Measurements from ENCODE around the gene MED15.

Gene MED15

DNA sequence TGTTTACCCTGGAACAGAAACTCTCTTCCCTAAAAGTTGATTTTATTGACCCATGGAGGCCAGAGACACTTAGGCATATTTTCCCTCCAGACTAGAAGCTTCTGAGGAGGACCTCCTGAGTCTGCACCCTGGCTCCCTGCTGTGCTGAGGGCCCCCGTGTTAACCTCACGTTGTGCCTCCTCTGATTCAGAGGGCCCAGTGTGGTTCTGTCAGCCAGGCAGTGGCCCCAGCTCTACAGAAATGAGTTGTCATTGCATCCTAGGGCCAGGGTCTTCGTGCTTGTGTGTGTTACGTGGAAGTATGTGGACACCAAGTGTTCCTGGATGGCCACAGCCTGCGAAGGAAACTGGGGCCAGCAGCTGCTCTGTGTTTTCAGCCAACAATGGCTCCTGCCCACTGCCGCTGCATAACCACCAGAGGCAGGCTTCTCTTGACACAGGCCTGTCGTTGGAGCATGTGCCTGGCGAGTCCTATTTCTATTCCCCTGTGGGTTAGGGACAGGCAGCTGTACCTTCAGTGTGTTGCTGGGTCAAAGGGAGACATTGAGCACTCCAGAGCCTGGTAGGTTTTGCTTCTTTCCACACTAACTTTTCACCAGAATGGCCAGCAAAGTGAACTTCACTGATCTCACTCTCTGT is 44.5 kb downstream of the MED15 start:
- no peak for DNase-seq (ENCODE audit: low spot score)

DNA sequence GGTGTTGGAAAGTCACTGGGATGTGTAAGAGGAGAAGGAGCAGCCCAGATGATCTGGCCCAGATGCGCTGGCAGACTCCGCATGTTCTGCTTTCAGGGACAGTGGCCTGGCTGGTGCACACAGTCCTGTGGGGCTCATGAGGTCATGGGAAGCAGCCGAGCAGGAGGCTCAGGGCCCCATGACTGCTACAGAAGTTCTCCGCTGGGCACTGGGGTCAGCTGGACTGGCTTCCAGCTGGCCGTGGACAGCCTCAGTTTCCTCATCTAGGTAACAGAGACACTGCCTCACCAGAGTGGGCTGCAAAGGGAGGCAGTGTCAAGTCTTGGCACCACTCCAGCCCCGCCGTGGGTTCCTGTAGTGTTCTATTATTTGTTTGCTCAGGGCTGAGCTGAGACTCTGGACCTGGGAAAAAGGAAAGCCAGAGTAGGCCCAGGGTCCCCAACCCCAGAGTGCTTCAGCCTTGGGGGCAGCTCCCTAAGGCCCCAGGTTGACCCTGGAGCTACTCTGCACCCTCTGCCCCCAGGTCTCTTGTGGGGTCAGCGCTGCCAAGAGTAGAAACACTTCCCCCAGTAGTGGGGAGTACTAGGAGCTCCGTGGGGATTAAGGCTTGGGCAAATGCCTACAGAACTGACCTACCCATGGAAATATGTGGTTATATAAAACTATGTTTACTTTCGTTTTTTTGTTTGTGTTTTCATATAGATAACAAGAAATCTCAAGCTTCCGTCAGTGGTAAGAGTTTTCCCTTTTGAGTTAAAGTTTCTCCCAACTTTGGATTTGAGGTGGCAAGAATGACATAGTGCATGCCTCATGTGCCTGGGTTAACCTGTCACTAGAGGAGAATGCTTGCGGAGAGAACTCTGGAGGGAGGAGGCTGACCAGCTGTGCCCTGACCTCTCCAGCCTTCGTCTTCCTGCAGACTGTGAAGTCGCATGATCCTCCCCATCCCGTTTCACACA is 45.3 kb downstream of the MED15 start:
- no peak for DNase-seq (ENCODE audit: low spot score)

DNA sequence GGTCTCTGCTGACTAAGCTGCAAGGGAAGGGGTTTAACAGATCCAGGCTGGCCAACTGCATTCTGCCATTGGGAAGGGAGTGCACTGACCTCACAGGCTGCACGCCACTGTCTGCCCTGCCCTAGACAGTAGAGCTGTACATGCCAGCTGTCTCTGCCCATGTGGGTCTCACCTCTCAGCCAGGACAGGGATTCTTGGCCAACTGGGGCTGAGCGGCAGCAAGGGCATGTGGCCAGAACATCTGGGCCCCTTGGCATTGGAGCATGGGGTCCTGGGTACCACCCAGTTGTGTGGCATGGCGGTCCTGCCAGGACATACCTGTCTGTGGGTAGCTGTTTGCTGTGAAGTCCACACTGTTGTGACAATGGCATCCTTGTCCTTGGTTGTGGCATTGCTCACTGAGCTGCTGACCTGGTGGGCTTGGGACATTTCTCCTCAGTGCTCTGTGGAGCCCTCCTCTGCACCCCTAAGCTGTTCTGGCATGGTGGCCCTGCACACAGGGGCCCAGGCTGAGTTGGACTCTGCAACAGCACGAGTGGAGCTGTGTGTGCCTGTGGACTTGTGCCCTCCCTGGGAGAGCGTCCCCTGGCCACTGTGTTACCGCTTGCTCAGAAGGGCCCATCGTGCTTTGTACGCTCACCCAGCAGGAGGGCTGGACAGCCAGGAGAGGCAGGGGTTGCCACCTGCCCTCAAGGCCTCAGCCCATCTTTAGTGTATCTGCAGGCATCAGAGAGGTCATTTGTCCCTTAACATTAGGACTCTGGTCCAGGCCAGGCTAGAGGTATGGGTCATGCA is 46.7 kb downstream of the MED15 start:
- DNase-seq (ENCODE audit: low spot score): no peak

DNA sequence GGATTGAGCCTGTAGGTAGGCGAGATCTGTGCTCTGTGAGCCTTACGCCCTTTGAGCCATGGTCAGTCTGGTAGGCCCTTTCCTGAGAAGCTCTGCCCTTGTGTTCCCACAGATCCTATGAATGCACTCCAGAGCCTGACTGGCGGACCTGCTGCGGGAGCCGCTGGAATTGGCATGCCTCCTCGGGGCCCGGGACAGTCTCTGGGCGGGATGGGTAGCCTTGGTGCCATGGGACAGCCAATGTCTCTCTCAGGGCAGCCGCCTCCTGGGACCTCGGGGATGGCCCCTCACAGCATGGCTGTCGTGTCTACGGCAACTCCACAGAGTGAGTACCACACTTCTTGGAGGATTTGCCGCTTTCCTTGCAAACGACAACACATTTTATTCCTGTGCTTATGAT is 47.4 kb downstream of the MED15 start:
- no peak for DNase-seq (ENCODE audit: low spot score)

DNA sequence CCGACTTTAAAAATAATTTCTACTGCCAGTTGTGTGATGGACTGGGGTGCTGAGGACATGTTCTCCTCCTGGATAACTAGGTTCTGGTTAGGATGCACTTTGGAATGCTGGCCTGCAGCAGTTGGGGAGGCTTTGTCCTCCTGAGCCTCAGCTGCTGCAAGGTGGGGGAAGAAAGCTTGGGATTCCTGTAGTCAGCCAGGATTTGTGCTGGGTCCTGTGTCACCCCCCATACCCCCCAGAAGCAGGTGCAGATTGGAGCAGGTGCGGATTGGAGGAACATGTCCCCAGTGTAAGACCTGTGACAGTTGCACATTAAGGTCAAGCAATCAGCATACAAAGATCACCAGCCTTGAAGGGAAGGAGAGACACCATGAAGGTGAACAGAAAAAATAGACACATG is 51.1 kb downstream of the MED15 start:
- DNase-seq (ENCODE audit: low spot score): no peak

DNA sequence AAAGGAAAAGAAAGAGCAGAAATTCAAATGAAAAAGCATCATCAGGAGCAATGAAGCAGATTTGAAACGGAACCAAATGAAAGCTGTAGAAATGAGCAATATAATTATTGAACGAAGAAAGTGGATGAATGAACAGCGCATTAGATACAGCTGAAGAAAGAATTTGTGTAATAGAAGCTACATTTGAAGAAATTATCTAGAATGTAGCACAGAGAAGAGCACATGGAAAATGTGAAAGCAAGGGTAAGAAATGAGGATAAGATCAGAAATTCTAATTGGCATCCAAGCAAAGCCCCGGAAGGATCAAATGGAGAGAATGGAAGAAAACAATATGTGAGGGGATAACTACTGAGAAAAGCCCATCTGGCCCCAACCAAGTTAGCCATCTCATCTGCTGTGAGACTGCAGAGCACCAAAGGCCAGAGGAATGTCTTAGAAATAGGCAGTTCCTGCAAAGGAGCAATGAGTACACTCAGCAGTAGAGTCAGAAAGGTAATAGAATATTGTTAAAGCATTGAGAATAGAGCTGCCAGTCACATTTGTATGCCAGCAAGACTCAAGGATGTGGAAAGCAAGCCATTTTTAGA is 51.9 kb downstream of the MED15 start:
- no peak for DNase-seq (ENCODE audit: low spot score)

DNA sequence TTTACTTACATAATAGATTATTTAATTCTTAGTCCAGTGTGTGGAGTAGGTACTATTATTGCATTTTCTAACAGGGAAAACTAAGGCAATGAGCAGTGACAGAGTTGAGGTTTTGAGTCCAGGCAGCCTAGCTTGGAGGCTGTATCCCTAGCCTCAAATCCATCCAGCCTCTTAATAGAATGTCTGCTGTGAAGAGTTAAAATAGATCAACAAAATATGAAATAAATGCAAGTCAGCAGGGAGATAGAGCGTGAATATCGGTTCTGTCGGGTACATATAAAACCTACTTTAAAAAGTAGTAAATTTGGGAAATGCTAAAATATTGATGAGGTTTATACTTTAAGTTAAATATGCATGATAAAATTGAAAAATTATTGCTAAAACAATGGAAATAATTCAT is 53.3 kb downstream of the MED15 start:
- DNase-seq (ENCODE audit: low spot score): no peak

DNA sequence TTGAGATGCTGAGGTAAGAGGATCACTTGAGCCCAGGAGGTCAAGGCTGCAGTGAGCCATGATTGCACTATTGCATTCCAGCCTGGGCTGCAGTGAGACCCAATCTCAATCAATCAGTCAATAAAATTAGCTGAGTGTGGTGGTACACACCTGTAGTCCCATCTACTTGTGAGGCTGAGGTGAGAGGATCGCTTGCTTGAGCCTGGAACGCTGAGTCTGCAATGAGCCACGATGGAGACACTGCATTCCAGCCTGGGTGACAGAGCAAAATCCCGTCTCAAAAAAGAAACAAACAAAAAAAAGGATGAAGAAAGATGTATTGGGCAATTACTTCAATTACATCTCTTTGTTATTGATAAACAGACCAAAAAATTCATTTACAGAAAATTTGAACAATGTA is 54.5 kb downstream of the MED15 start:
- DNase-seq (ENCODE audit: low spot score): no peak

DNA sequence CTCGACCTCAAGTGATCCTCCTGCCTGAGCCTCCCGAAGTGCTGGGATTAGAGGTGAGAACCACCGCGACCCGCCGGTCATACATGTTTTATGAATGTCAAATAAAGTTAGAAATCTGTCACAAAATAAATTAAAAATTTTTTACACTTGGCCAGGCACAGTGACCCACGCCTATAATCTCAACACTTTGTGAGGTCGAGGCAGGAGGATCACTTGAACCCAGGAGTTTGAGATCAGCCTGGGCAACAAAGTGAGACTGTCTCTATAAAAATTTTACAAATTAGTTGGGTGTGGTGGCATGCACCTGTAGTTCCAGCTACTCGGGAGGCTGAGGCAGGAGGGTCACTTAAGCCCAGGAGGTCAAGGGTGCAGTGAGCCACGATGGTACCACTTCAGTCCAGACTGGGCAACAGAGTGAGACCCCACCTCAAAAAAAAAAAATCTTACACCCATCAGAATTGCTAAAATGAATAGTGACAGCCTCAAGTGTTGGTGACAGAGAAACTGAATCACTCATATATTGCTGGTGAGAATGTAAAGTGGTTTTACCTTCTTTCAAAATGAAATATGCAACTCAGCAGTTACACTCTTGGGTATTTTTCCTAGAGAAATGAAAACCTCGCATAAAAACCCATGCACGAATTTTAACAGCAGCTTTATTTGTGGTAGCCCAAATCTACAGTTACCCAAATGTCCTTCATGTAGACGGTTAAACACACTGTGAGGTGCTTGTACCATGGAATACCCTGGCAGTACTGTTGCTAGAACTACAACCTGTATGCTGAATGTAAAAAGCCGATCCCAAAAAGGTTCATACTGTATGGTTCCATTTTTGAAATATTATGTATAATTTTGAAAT is 55.4 kb downstream of the MED15 start:
- DNase-seq (ENCODE audit: low spot score): no peak

DNA sequence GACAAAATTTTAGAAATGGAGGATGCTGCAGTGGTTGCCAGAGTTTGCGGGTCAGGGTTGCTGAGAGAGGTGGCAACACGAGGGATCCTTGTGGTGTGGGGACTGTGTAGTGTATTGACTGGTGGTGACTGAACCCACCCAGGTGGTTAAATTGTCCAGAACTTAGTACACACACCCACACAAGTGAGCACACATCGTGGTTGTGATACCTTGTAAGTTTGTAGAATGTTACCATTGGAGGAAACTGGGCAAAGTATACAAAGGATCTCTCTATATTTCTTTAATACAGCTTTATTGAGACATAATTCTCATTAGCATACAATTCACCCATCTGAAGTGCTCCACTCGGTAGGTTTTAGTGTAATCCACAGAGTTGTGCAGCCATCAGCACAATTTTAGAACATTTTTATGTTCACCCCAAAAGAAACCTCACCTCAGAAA is 56.1 kb downstream of the MED15 start:
- DNase-seq (ENCODE audit: low spot score): no peak

DNA sequence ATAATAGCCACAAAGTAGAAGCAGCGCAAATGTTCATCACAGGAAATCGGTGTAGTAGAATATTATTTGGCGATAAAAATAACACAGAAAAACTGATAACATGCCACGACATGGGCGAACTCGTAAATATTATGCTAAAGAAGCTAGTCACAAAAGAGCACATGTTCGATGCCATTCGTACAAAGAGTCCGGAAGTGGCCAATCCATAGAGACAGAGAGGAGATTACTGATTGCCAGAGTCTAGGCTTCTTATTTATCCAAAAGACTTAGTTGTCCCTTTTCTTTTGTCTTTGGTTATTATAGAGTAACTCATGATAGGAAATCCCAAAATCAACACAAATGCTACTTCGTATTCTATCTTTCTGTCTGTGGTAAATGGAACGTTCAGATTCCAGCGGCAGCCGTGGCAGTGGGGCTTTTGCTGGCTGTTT is 56.5 kb downstream of the MED15 start:
- DNase-seq (ENCODE audit: low spot score): no peak

DNA sequence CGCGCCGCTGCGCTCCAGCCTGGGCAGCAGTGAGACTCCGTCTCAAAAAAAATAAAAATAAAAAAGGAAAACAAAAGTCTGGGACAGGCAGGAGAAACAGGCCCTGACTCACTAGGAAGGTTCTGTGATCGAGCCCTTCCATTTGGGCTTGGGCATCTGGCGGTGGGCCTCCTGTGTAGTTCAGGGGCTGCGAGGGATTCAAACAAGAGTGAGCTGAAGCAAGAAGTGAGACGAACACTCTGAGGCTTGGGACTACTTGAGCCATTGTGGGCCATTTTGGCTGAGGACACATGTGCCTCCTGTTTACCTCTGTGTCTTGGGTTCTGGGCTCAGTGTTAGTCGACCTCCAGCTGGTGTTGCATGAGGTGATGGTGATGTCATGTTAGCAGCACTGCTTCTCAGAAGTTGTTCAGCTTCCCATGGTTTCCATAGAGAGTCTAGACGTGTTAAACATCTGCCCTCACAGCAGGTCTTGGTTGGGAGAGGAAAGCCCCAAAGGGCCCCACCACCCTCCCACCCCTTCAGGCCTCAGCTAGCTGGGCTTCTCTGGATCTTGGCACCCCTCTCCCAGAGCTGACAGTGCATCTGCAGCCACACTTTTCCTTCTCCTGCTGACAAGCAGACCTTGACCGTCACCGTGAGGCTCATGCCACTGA is 57.8 kb downstream of the MED15 start:
- no peak for DNase-seq (ENCODE audit: low spot score)

DNA sequence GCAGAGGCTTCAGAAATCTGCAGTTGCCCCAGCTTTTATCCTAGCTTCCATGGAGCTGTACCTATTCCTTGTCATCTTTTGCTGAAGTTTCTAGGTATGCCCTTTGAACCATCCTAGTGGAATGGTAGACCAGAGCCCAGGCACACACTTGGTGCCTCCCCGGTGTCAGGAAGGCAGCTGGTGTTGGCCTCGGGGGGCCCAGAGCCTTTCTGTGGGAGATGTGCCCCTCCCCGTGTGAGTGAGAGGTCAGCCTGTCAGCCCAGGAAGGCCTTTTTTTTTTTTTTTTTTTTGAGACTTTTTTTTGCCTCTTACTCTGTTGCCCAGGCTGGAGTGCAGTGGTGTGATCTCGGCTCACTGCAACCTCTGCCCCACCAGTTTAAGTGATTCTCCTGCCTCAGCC is 58.4 kb downstream of the MED15 start:
- DNase-seq (ENCODE audit: low spot score): no peak

DNA sequence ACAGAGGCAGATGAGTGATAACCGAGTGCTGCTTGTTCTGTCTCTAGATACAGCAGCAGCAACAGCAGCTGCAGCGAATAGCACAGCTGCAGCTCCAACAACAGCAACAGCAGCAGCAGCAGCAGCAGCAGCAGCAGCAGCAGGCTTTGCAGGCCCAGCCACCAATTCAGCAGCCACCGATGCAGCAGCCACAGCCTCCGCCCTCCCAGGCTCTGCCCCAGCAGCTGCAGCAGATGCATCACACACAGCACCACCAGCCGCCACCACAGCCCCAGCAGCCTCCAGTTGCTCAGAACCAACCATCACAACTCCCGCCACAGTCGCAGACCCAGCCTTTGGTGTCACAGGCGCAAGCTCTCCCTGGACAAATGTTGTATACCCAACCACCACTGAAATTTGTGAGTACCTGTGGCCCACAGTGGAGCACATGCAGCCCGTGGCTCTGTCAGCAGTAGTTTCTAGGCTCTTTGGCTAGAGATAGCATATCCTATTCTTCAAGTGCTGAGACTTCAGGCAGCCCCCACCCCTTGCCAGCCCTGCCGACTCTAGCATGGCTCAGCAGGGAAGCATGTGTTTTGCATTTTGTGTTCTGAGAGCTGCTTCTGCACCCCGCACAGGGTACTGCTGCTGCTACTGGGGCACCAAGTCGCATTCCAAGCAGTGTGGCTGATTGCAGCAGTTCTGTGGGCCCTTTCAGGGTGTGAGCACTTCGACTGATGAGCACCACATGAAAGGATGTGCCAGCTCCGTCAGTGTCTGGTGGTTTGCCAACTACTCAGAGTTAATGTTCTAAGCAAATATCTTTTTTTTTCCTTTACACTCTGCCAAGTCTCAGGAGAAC is 59.2 kb downstream of the MED15 start:
- DNase-seq (ENCODE audit: low spot score): no peak

DNA sequence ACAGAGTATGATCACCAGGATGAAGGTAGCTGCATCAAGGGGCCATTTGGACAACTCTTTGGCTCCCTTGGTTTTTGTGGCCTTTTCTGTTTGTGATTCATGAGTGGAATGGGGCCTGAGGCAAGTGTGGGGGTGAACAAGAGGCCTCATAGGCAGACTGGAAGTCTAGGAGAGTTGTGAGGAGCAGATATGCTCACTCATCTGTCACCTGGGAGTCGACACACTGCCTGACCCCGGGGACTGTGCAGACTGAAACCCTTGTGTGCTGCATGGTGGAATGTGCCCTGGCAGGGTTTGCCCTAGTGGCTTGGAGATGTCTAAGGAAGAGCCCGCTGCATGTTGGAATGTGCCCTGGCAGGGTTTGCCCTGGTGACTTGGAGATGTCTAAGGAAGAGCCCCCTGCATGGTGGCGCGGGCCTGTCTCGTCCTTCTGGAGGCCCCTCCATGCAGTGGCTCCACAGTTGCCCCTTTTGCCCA is 60.0 kb downstream of the MED15 start:
- no peak for DNase-seq (ENCODE audit: low spot score)

DNA sequence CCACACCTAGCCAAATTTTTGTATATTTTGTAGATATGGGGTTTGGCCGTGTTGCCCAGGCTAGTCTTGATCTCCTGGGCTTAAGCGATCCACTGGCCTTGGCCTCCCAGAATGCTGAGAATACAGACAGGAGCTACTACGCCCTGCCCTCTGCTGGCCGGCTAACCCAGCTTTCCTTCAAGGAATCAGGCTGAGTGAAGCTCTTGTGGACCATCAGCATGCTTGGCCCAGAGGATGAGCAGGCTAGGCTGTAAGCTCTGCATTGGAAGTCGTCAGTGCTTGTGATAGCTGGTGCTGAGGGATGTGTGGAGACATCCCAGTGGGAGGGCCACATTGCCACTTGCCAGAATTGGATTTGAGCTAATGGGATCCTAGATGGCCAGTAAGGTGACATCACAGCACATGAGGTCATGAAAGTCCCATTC is 60.6 kb downstream of the MED15 start:
- DNase-seq (ENCODE audit: low spot score): no peak

DNA sequence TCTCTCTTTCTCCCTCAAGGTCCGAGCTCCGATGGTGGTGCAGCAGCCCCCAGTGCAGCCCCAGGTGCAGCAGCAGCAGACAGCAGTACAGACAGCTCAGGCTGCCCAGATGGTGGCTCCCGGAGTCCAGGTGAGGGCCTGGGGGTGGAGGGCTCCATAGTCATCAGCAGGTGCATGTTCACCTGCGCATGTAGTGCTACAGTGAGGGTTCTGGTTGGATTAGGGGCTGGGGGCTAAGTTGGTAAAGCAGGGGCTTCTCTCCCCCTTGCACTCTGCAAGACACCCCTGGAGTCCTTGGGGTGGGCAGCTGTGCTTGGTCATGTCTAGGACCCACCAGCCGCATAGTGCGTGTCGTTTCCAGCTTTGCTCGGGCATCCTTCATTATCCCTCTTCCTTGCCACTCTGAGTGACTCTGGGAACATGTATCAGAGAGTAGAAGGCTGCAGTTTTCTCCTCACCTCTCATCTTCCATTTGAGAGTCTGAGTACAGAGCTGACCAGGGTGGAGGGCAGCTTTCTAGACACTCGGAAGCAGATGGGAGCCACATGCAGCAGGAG is 61.2 kb downstream of the MED15 start:
- no peak for DNase-seq (ENCODE audit: low spot score)

DNA sequence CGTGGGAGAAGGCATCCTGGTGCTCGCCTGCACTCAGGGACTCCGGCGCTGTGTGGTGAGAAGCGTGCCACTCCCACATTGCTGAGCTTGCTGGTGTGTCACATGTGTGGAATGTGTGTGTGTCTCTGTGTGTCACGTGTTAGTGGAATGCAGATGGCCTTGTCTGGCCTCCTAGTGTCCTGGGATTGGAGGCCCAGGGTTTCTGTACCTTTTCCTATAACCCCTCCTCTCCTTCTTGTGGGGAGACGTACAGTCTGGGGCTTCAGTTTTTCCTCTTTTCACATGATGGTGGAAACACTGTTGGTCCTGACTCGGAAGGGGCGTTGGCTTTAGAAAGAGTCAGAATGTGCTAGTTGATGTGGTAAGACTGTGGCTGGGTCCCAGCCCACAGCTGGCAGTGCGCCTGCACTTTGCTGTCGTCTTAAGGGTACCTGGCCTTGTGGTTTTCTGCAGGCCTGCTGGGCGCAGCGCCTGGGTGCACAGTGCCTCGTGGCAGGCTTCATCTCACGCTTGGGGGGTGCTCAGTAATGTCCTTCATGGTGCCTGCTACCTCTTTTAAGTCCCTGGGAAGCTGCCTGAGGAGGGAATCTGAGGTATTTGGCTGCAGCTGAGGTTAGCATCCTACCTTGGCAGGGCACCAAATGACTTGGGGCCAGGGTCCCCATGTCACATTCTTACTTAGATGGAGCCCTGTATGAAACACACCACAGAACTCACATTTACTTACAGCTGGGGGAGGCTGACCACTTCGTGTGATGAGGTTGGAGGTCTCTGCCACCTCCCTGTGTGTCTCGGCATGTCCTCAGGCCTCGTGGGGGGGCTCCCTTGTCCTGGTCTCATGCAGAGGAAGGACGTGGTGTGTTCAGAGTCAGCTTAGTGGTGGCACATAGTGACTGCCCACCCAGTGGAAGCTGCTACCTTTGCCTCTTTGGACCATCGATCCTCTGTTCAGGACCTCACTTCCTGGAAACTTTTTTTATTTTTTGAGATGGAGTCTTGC is 61.9 kb downstream of the MED15 start:
- no peak for DNase-seq (ENCODE audit: low spot score)
